DOHH2 (cell line): ENCODE measurements around the gene PPM1G.
A peak's percentile ranks its signal among the peaks of the same experiment; 100 is the strongest.

Source experiments
- H3F3A ChIP-seq: fragments of 200-600 bp; sonication (generic), shearing (Covaris generic); 2 replicates; pipeline ENCODE4 v1.6.0; 2016; ENCODE audit warnings: antibody characterized with exemption, mild to moderate bottlenecking; ENCODE audit not compliant: control insufficient read depth, insufficient read depth
- H3K27ac ChIP-seq: fragments of 200-600 bp; sonication (generic); 2 replicates; pipeline ENCODE4 v1.5.1; 2014; ENCODE audit warnings: low read depth, mild to moderate bottlenecking, low read length, moderate library complexity
- H3K27me3 ChIP-seq: fragments of 200-600 bp; sonication (generic); 2 replicates; pipeline ENCODE4 v1.6.1; 2014; ENCODE audit warnings: mild to moderate bottlenecking, low read length, mixed read lengths; ENCODE audit not compliant: control insufficient read depth
- H3K36me3 ChIP-seq: fragments of 200-600 bp; sonication (generic); 2 replicates; pipeline ENCODE4 v1.6.1; 2014; ENCODE audit warnings: mild to moderate bottlenecking, low read length, moderate library complexity, mixed read lengths; ENCODE audit not compliant: control insufficient read depth
- H3K4me1 ChIP-seq: fragments of 200-600 bp; sonication (generic); 2 replicates; pipeline ENCODE4 v1.6.1; 2014; ENCODE audit warnings: mild to moderate bottlenecking, low read length, mixed read lengths; ENCODE audit not compliant: control insufficient read depth
- H3K4me2 ChIP-seq: fragments of 200-600 bp; sonication (generic); 2 replicates; pipeline ENCODE4 v1.6.0; 2014; ENCODE audit warnings: mild to moderate bottlenecking, low read length, moderate library complexity
- H3K4me3 ChIP-seq: fragments of 200-600 bp; sonication (generic); 2 replicates; pipeline ENCODE4 v1.5.1; 2014; ENCODE audit warnings: mild to moderate bottlenecking, low read length, mixed read lengths
- H3K79me2 ChIP-seq: fragments of 200-600 bp; sonication (generic); 2 replicates; pipeline ENCODE4 v1.6.1; 2014; ENCODE audit warnings: mild to moderate bottlenecking, low read length, mixed read lengths; ENCODE audit not compliant: control insufficient read depth
- H3K9me2 ChIP-seq: fragments of 200-600 bp; sonication (generic); replicated peaks from 2 replicates; pipeline ENCODE4 v1.6.1; 2014; ENCODE audit warnings: mild to moderate bottlenecking, low read length, mixed read lengths; ENCODE audit not compliant: control insufficient read depth
- H3K9me3 ChIP-seq: fragments of 200-600 bp; sonication (generic); 2 replicates; pipeline ENCODE4 v1.6.1; 2014; ENCODE audit warnings: antibody characterized with exemption, low read length, mixed read lengths; ENCODE audit not compliant: control insufficient read depth, insufficient read depth
- H4K20me1 ChIP-seq: fragments of 200-600 bp; sonication (generic); 2 replicates; pipeline ENCODE4 v1.6.0; 2014; ENCODE audit warnings: low read depth, mild to moderate bottlenecking, antibody characterized with exemption, low read length, moderate library complexity; ENCODE audit not compliant: control insufficient read depth, insufficient read depth
- CTCF ChIP-seq: fragments of 200-600 bp; sonication (generic); IDR thresholded peaks from one replicate; pipeline ENCODE4 v1.5.1; 2014; ENCODE audit warnings: antibody characterized with exemption, mild to moderate bottlenecking, low read depth, low read length; ENCODE audit not compliant: poor library complexity, severe bottlenecking
- EZH2phosphoT487 ChIP-seq: fragments of 200-600 bp; sonication (generic); IDR thresholded peaks from 2 replicates; pipeline ENCODE4 v1.6.1; 2017; ENCODE audit warnings: borderline replicate concordance, mild to moderate bottlenecking, antibody characterized with exemption, low read length, moderate library complexity, mixed read lengths

PPM1G gene

GRCh38 chr2:27351802-27352598 lies 57.4 kb downstream of the PPM1G start:
- Histone ChIP-seq H4K20me1 (0 out of 2 replicates have a peak, but pooled peaks cover 3% of the 10 kb centered on the region), H3K27me3 (no peaks in the 10 kb centered on the region), H3K79me2 (peaks cover 95% of the 10 kb centered on the region), H3K4me1 (peaks cover 39% of the 10 kb centered on the region), H3F3A (peaks cover 2% of the 10 kb centered on the region; the same call in 1 of the 2 replicates), H3K27ac (no peak overlapping the region), H3K9me2 (no peaks in the 10 kb centered on the region), H3K36me3 (peaks cover 17% of the 10 kb centered on the region), H3K9me3 (no peaks in the 10 kb centered on the region), H3K4me2 (no peak overlapping the region), H3K4me3 (no peak overlapping the region)
- TF ChIP-seq CTCF (no peak), EZH2phosphoT487 (no peak)

- no peak overlapping the region for H3K27ac ChIP-seq
- H3K9me3 ChIP-seq = no peaks in the 10 kb centered on the region
- peaks cover 20% of the 10 kb centered on the region for H3K36me3 ChIP-seq
- no peak overlapping the region for H3K4me3 ChIP-seq
- H3K4me1 ChIP-seq = peaks cover 34% of the 10 kb centered on the region
- peaks cover 2% of the 10 kb centered on the region; the same call in 1 of the 2 replicates for H3F3A ChIP-seq
- H3K4me2 ChIP-seq = peak overlapping the region; percentile 41
- no peaks in the 10 kb centered on the region for H3K27me3 ChIP-seq
- H4K20me1 ChIP-seq = 0 out of 2 replicates have a peak, but pooled peaks cover 3% of the 10 kb centered on the region
- H3K9me2 ChIP-seq = no peaks in the 10 kb centered on the region
- no peak for TF ChIP-seq CTCF
- no peak for TF ChIP-seq EZH2phosphoT487
- peaks cover 95% of the 10 kb centered on the region for H3K79me2 ChIP-seq
Observed at GRCh38 chr2:27350106-27350693, 59.2 kb downstream of the PPM1G start.

- H3K9me3 ChIP-seq = no peaks in the 10 kb centered on the region
- peaks cover 2% of the 10 kb centered on the region; the same call in 1 of the 2 replicates for H3F3A ChIP-seq
- H3K4me1 ChIP-seq = peaks cover 17% of the 10 kb centered on the region
- H4K20me1 ChIP-seq = 0 out of 2 replicates have a peak, but pooled peaks cover 3% of the 10 kb centered on the region
- no peaks in the 10 kb centered on the region for H3K9me2 ChIP-seq
- H3K4me2 ChIP-seq = no peak overlapping the region
- H3K36me3 ChIP-seq = peaks cover 21% of the 10 kb centered on the region
- no peak for TF ChIP-seq EZH2phosphoT487
- TF ChIP-seq CTCF = no peak
- H3K79me2 ChIP-seq = peaks cover 86% of the 10 kb centered on the region
- no peak overlapping the region for H3K27ac ChIP-seq
- no peak overlapping the region for H3K4me3 ChIP-seq
- no peaks in the 10 kb centered on the region for H3K27me3 ChIP-seq
Observed at GRCh38 chr2:27347641-27348040, 61.8 kb downstream of the PPM1G start.
